H9 (cell line): ENCODE data around the gene GPR155. TPM values are rescaled to one million over a fixed set of nuclear protein-coding genes. Genes with fewer than 3 reads are reported as not detected.

Experiments used
- DNase-seq: peaks from one replicate; pipeline ENCODE4 v3.0.0-alpha.2; 2017
- H2AFZ ChIP-seq: one replicate; pipeline ENCODE4 v1.6.1; 2013; ENCODE audit warnings: mild to moderate bottlenecking, low read length, control low read depth, moderate library complexity
- H2AK5ac ChIP-seq: 2 replicates; pipeline ENCODE4 v1.6.1; 2013; ENCODE audit warnings: low read length, control low read depth, mixed read lengths; ENCODE audit not compliant: insufficient read length
- H2BK120ac ChIP-seq: one replicate; pipeline ENCODE4 v1.6.1; 2013; ENCODE audit warnings: low read depth, mild to moderate bottlenecking, low read length, control low read depth, inconsistent platforms; ENCODE audit not compliant: poor library complexity, severe bottlenecking
- H2BK12ac ChIP-seq: 2 replicates; pipeline ENCODE4 v1.6.1; 2013; ENCODE audit warnings: low read length, control low read depth, mixed read lengths, low read depth; ENCODE audit not compliant: insufficient read length
- H2BK15ac ChIP-seq: 2 replicates; pipeline ENCODE4 v1.6.1; 2013; ENCODE audit warnings: low read depth, low read length, control low read depth
- H2BK20ac ChIP-seq: one replicate; pipeline ENCODE4 v1.6.1; 2013; ENCODE audit warnings: low read depth, mild to moderate bottlenecking, low read length, control low read depth, inconsistent platforms; ENCODE audit not compliant: poor library complexity, severe bottlenecking
- H2BK5ac ChIP-seq: 2 replicates; pipeline ENCODE4 v1.6.1; 2013; ENCODE audit warnings: low read length, control low read depth, mixed read lengths; ENCODE audit not compliant: insufficient read length
- H3K14ac ChIP-seq: 2 replicates; pipeline ENCODE4 v1.6.1; 2013; ENCODE audit warnings: low read length, control low read depth; ENCODE audit not compliant: insufficient read depth
- H3K18ac ChIP-seq: 2 replicates; pipeline ENCODE4 v1.6.1; 2013; ENCODE audit warnings: low read depth, mild to moderate bottlenecking, mixed read lengths, low read length, control low read depth; ENCODE audit not compliant: insufficient read length
- H3K23ac ChIP-seq: 2 replicates; pipeline ENCODE4 v1.6.1; 2013; ENCODE audit warnings: low read length, control low read depth, mixed read lengths, low read depth; ENCODE audit not compliant: insufficient read length
- H3K23me2 ChIP-seq: 2 replicates; pipeline ENCODE4 v1.6.1; 2013; ENCODE audit warnings: low read depth, mild to moderate bottlenecking, mixed read lengths, low read length, control low read depth; ENCODE audit not compliant: insufficient read length, poor library complexity, severe bottlenecking
- H3K27ac ChIP-seq: 2 replicates; pipeline ENCODE4 v1.5.1; 2013; ENCODE audit warnings: low read length, control low read depth, mixed read lengths, low read depth; ENCODE audit not compliant: insufficient read length
- H3K27me3 ChIP-seq: 2 replicates; pipeline ENCODE4 v1.6.1; 2013; ENCODE audit warnings: low read length, control low read depth, inconsistent platforms; ENCODE audit not compliant: insufficient read depth
- H3K4ac ChIP-seq: 2 replicates; pipeline ENCODE4 v1.6.1; 2013; ENCODE audit warnings: low read depth, mild to moderate bottlenecking, control low read depth, inconsistent platforms, low read length, moderate library complexity
- H3K4me1 ChIP-seq: 2 replicates; pipeline ENCODE4 v1.6.1; 2013; ENCODE audit warnings: low read length, control low read depth, inconsistent platforms; ENCODE audit not compliant: insufficient read depth
- H3K4me2 ChIP-seq: 2 replicates; pipeline ENCODE4 v1.6.1; 2013; ENCODE audit warnings: low read length, control low read depth, mixed read lengths; ENCODE audit not compliant: insufficient read length, insufficient read depth
- H3K56ac ChIP-seq: 2 replicates; pipeline ENCODE4 v1.6.1; 2013; ENCODE audit warnings: low read depth, mild to moderate bottlenecking, mixed read lengths, low read length, control low read depth; ENCODE audit not compliant: insufficient read length
- H3K79me1 ChIP-seq: 2 replicates; pipeline ENCODE4 v1.6.1; 2013; ENCODE audit warnings: low read depth, mild to moderate bottlenecking, moderate library complexity, low read length, control low read depth, inconsistent platforms; ENCODE audit not compliant: insufficient read depth, poor library complexity, severe bottlenecking
- H3K79me2 ChIP-seq: 2 replicates; pipeline ENCODE4 v1.6.1; 2013; ENCODE audit warnings: low read length, control low read depth, inconsistent platforms; ENCODE audit not compliant: insufficient read depth
- H3K9ac ChIP-seq: 2 replicates; pipeline ENCODE4 v1.6.1; 2013; ENCODE audit warnings: low read length, control low read depth, mixed read lengths; ENCODE audit not compliant: insufficient read length; ENCODE audit errors: extremely low read depth
- H3K9me3 ChIP-seq: one replicate; pipeline ENCODE4 v1.6.1; 2013; ENCODE audit warnings: low read depth, low read length, inconsistent platforms; ENCODE audit not compliant: control insufficient read depth
- H3T11ph ChIP-seq: one replicate; pipeline ENCODE4 v1.6.1; 2013; ENCODE audit warnings: mild to moderate bottlenecking, low read length, control low read depth, inconsistent platforms
- H4K20me1 ChIP-seq: one replicate; pipeline ENCODE4 v1.6.1; 2013; ENCODE audit not compliant: control insufficient read depth, insufficient read length, insufficient read depth
- H4K5ac ChIP-seq: 2 replicates; pipeline ENCODE4 v1.6.1; 2013; ENCODE audit warnings: low read depth, mild to moderate bottlenecking, mixed read lengths, low read length, control low read depth; ENCODE audit not compliant: insufficient read length
- H4K8ac ChIP-seq: replicated peaks from 2 replicates; pipeline ENCODE4 v1.6.1; 2013; ENCODE audit warnings: low read length, control low read depth, mixed read lengths, low read depth; ENCODE audit not compliant: insufficient read length
- H4K91ac ChIP-seq: 2 replicates; pipeline ENCODE4 v1.6.1; 2013; ENCODE audit warnings: low read depth, mild to moderate bottlenecking, moderate library complexity, mixed read lengths, low read length, control low read depth; ENCODE audit not compliant: insufficient read length
- H3K27ac Mint-ChIP-seq, 3 experiments: 2 replicates in 2 of 3; 3 replicates in 1 of 3; pipeline ENCODE4 v1.8.0; 2020 to 2021; ENCODE audit warnings: mixed read lengths in 3 of 3, mild to moderate bottlenecking in 1 of 3, moderate library complexity in 1 of 3
- H3K27me3 Mint-ChIP-seq: 2 replicates; pipeline ENCODE4 v1.8.0; 2021; ENCODE audit warnings: low read depth, mild to moderate bottlenecking, moderate library complexity, mixed read lengths
- H3K36me3 Mint-ChIP-seq, 3 experiments: 2 replicates in 2 of 3; 3 replicates in 1 of 3; pipeline ENCODE4 v1.8.0; 2020 to 2021; ENCODE audit warnings: low read depth in 3 of 3, mixed read lengths in 3 of 3; ENCODE audit not compliant: insufficient read depth in 1 of 3
- H3K4me1 Mint-ChIP-seq, 2 experiments: 2 replicates each; pipeline ENCODE4 v1.8.0; 2020; ENCODE audit warnings: mixed read lengths in 2 of 2
- H3K4me3 Mint-ChIP-seq, 2 experiments: 2 replicates in 1 of 2; 3 replicates in 1 of 2; pipeline ENCODE4 v1.8.0; 2020 to 2021; ENCODE audit warnings: mild to moderate bottlenecking in 2 of 2, mixed read lengths in 2 of 2, moderate library complexity in 1 of 2
- H3K9me3 Mint-ChIP-seq, 2 experiments: 2 replicates in 1 of 2; 3 replicates in 1 of 2; pipeline ENCODE4 v1.8.0; 2020; ENCODE audit warnings: mild to moderate bottlenecking in 2 of 2, mixed read lengths in 2 of 2, moderate library complexity in 1 of 2
- WGBS: extraction: QIAGEN DNeasy Blood & Tissue Kit; methylation state at CpG from one replicate; pipeline ENCODE4 v1.1.7; 2013; ENCODE audit warnings: missing lambda C conversion rate, low lambda C conversion rate, mixed read lengths; ENCODE audit not compliant: insufficient read length; ENCODE audit errors: extremely low coverage; 5-methylcytosine and 5-hydroxymethylcytosine counted together
- total RNA-seq: library from RNA; stranded (reverse); gene quantifications from 2 replicates; pipeline ENCODE4 v1.2.1, GENCODE V29; 2021
- TF ChIP-seq, protein P1 (sequence below): fragments of 200-600 bp; sonication (generic); conservative IDR thresholded peaks from 3 replicates; pipeline ENCODE4 v1.8.0; 2021; ENCODE audit warnings: antibody characterized with exemption, mild to moderate bottlenecking

Gene GPR155
- total RNA-seq, 1 experiment from 2014 or later = 0.35 TPM

DNA sequence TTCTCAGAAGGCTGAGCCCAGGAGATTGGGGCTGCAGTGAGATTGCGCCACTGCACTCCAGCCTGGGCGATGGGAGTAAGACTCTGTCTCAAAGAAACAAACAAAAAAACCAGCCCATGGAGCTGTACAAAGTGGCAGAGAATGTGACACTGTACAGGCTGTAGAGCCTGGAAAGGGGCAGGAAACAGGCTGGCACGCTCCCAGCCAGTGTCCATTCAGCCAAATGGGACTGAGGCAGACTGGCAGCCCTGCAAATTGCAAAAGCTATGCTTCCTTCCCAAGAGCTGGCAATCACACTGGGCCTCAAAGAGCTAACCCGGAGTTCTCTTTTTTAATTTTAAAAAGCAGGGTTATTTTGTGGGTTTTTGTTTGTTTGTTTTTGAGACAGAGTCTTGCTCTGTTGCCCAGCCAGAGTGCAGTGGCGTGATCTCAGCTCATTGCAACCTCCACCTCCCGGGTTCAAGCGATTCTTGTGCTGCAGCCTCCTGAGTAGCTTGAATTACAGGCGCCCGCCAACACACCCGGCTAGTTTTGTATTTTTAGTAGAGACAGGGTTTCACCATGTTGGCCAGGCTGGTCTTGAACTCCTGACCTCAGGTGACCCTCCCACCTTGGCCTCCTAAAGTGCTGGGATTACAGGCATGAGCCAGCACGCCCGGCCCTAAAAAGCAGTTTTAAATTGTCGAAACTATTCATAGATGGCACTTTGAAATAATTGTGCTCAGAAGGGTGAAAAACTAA, 48.5 kb downstream of the GPR155 start:
- no peaks in the 10 kb centered on the region for H3K9me3 Mint-ChIP-seq
- Histone ChIP-seq H4K5ac (no peak overlapping the region), H4K20me1 (no peaks in the 10 kb centered on the region), H3K4me1 (no peaks in the 10 kb centered on the region; the same call in 1 of the 2 replicates), H2BK120ac (no peak overlapping the region), H3K27ac (no peak overlapping the region), H3K9me3 (no peaks in the 10 kb centered on the region), H3T11ph (no peak overlapping the region), H2BK20ac (no peak overlapping the region), H3K14ac (no peak overlapping the region), H2BK12ac (no peak overlapping the region), H3K23me2 (no peaks in the 10 kb centered on the region), H3K79me1 (no peaks in the 10 kb centered on the region), H3K4ac (no peak overlapping the region), H3K18ac (no peak overlapping the region), H3K23ac (no peak overlapping the region), H3K27me3 (no peaks in the 10 kb centered on the region), H4K91ac (no peak overlapping the region), H3K4me2 (no peak overlapping the region), H2AK5ac (no peak overlapping the region), H2BK15ac (no peak overlapping the region), H4K8ac (no peak overlapping the region), H3K56ac (no peak overlapping the region), H2AFZ (no peak overlapping the region), H2BK5ac (no peak overlapping the region), H3K9ac (no peak overlapping the region), H3K79me2 (no peaks in the 10 kb centered on the region)
- no peak overlapping the region for H3K4me3 Mint-ChIP-seq
- no CpG with 5 or more reads among the region's 13 CpGs for WGBS
- no peaks in the 10 kb centered on the region for H3K27me3 Mint-ChIP-seq
- TF ChIP-seq, protein P1, sequence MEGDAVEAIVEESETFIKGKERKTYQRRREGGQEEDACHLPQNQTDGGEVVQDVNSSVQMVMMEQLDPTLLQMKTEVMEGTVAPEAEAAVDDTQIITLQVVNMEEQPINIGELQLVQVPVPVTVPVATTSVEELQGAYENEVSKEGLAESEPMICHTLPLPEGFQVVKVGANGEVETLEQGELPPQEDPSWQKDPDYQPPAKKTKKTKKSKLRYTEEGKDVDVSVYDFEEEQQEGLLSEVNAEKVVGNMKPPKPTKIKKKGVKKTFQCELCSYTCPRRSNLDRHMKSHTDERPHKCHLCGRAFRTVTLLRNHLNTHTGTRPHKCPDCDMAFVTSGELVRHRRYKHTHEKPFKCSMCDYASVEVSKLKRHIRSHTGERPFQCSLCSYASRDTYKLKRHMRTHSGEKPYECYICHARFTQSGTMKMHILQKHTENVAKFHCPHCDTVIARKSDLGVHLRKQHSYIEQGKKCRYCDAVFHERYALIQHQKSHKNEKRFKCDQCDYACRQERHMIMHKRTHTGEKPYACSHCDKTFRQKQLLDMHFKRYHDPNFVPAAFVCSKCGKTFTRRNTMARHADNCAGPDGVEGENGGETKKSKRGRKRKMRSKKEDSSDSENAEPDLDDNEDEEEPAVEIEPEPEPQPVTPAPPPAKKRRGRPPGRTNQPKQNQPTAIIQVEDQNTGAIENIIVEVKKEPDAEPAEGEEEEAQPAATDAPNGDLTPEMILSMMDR = no peak
- peaks cover 8 to 11% of the 10 kb centered on the region in 2 experiments for H3K4me1 Mint-ChIP-seq
- no peak for DNase-seq
- H3K27ac Mint-ChIP-seq = no peak overlapping the region
- no peaks in the 10 kb centered on the region for H3K36me3 Mint-ChIP-seq
